Measurements from ENCODE around the gene TDRD1. TPM values are rescaled to one million over a fixed set of nuclear protein-coding genes. Genes with fewer than 3 reads are reported as not detected.
"Not testable (repeated sequence)": the region's sequence is repeated elsewhere in the genome, so short reads cannot be mapped to it uniquely, and the experiment has no call there.

TDRD1 gene
- 5.8 TPM for total RNA-seq
- long read RNA-seq: 0 reads

DNA sequence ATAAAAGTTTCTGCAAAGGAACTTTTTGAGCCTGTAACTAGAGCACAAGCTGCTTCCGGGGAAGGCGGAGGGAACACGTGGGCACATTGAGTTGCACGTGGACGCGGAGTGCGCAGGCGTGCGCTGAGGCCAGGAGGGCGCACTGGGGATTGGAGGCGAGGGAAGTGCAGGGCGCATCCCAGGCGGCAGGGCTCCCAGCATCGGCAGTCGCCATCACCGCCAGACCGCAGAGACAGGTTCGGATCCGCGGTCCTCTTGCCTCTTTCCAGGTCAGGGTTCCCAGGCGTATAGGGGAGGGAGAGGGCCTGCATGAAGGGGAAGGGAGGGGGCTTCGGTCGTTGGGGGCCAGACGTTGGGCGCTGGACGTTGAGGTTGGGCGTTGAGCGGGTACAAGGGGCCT, at the start of gene TDRD1:
TSS of gene TDRD1 (plus strand) at position 206 of the 400 bp plus-strand sequence. CDS start 8,479 bp downstream, outside the sequence.
- peak; percentile 51 for DNase-seq

GRCh38 chr10:114131094-114131493, 48.1 kb upstream of the TDRD1 start:
- intact Hi-C loops (cut with DNase I): no loop called here
- no peak for ATAC-seq (ENCODE audit: poor library complexity)
- no peak for DNase-seq

More for the DNA sequence above, at the start of gene TDRD1:
- ATAC-seq (ENCODE audit: poor library complexity): no peak
- intact Hi-C loops (cut with DNase I): no loop called here

DNA sequence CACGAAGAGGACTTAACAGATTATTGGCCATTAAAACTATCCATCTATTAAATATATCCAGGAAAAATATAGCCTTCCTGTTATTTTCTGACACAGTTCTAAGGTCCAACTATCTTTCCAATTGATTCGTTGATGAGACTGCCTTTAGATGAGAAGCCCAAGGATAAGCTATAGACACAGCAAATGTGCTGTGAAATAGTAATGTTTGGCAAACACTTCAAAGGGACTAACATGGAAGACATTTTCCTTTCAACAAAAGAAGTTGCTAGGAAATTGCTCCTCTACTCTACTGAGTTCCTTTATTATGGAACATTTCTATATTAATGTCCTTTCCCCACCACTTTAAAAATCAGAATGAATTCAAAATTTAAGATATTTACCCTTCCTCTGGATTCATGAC, 43.7 kb upstream of the TDRD1 start:
- ATAC-seq (ENCODE audit: poor library complexity): no peak

GRCh38 chr10:114138581-114138980, 40.6 kb upstream of the TDRD1 start:
- intact Hi-C loops (cut with DNase I): no loop called here
- DNase-seq (no peak), ATAC-seq (ENCODE audit: poor library complexity) (no peak)

More for the DNA sequence above, 43.7 kb upstream of the TDRD1 start:
- intact Hi-C loops (cut with DNase I): no loop called here
- no peak for DNase-seq

DNA sequence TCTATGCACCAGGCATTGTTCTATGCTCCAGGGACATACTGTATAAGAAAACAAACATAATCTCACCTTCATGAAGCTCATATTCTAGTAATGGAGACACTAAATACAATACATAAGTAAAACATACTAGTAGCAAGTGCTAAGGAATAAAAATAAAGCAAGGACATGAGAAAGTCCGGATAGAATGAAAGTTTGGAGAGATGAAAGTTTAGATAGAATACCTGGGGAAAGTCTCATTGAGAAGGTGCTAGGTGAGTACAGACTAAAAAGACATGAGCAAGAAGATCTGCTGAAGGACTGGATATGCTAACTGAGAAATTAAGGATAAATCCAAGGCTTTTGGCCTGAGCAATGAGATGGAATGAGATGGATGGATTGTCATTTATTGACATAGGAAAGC, 39.1 kb upstream of the TDRD1 start:
- intact Hi-C loops (cut with DNase I): no loop called here
- DNase-seq (no peak), ATAC-seq (ENCODE audit: poor library complexity) (no peak)

GRCh38 chr10:114140827-114141226, 38.3 kb upstream of the TDRD1 start:
- intact Hi-C loops (cut with DNase I): not testable (repeated sequence)

DNA sequence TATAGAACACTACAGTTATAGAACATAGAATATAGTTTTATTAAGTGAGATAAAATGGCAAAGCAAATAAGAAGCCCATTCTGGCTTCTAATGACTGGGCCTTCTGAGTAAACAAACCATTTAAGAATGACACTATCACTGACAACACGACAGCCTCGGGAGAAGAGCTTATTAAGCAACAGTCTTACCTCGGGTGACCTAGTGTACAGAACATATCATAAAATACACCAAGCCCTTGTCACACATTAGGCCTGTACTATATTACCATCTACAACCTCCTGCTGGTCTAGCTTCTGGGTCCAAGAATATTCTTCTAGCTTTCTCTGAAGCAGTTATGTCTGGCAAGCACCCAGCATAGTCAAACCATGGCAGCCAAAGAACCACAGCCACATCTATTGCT, 37.1 kb upstream of the TDRD1 start:
- intact Hi-C loops (cut with DNase I): no loop called here

More at GRCh38 chr10:114140827-114141226, 38.3 kb upstream of the TDRD1 start:
- not testable (repeated sequence) for DNase-seq; ATAC-seq (ENCODE audit: poor library complexity)

DNA sequence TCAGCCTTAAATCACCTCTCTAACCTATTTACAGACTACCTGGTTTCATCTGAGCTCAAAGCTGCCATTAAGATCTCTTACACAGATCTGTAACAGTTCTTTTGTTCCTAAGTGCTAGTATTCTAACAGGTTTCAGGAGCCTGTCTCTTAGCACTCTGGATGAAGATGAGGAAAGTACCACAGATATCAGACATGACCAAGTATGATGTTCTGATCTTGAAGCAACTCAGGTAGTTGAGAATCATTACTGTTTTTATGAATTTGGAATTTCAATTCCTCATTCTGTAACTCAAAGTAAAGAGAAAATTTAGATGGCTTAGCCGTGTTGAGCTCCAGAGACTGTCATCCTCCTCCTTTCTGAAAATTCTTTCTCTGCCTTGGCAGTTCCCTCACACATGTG, 36.0 kb upstream of the TDRD1 start:
- no peak for ATAC-seq (ENCODE audit: poor library complexity)
- no peak for DNase-seq
- intact Hi-C loops (cut with DNase I): no loop called here

More for the DNA sequence above, 37.1 kb upstream of the TDRD1 start:
- no peak for DNase-seq
- peak; percentile 94 for ATAC-seq (ENCODE audit: poor library complexity)

- intact Hi-C loops (cut with DNase I); ATAC-seq (ENCODE audit: poor library complexity); DNase-seq: not testable (repeated sequence)
These were observed 29.7 kb upstream of the TDRD1 start for GRCh38 chr10:114149476-114149875.

- DNase-seq: no peak
- no peak for ATAC-seq (ENCODE audit: poor library complexity)
- intact Hi-C loops (cut with DNase I): no loop called here
These were observed 27.7 kb upstream of the TDRD1 start for GRCh38 chr10:114151486-114151885.

GRCh38 chr10:114151892-114152291, 27.3 kb upstream of the TDRD1 start:
- DNase-seq: no peak
- no peak for ATAC-seq (ENCODE audit: poor library complexity)
- intact Hi-C loops (cut with DNase I): no loop called here

DNA sequence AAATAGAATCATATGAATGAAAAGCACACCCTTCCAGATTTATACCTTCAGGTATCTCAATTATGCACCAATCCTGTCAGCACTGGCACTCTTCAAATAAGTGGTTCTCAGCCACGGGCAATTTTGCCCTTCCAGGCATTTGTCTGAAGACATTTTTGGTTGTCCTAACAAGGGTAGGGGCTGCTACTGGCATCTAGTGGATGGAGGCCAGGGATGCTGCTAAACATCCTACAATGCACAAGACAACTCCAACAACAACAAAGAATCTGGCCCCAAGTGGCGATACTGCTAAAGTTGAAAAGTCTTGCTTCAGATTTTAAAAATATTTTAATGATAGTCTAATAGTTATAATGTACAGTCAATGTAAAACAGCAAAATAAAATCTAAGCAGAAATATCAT, 21.2 kb upstream of the TDRD1 start:
- ATAC-seq (ENCODE audit: poor library complexity) (no peak), DNase-seq (no peak)
- intact Hi-C loops (cut with DNase I): no loop called here

DNA sequence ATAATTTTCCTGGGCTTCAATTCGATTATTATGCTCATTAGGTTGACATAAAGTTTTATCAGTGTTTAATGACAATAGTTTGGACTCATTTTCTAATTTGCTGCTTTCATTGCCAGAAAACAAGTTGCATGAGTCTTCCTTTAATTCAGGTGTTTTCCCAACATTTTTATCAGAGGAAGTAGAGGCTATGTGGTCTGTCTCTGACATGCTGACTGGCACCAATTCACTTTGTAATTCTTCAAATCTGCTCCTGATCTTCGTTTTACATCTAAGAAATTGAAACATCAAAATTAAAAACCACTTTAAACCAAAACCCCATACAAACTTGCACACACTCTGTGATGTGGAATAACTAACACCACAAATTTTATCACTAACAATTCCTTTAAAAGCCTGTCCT, 16.1 kb upstream of the TDRD1 start:
- intact Hi-C loops (cut with DNase I): no loop called here
- DNase-seq (no peak), ATAC-seq (ENCODE audit: poor library complexity) (no peak)

DNA sequence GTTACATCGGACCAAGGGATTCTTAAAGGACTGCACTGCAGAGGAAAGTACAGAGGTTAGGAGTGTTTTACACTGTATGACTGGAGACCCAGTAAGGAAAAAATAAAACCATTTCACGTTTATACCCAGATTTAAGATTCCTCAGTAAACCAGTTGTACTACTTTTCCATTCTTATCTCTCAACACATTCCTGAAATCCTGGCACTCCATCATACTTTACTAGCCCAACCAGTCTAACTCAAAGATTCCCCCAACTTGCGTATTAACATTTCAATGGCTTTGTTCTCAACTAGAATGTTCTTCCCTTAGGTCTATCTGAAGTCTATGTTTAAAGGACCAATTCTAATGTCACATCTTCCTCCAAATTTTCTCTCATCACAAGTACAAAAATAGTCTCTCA, 13.1 kb upstream of the TDRD1 start:
- intact Hi-C loops (cut with DNase I): no loop called here
- DNase-seq: no peak
- ATAC-seq (ENCODE audit: poor library complexity): peak; percentile 31

- DNase-seq (no peak), ATAC-seq (ENCODE audit: poor library complexity) (no peak)
- intact Hi-C loops (cut with DNase I): no loop called here
These were observed 12.7 kb upstream of the TDRD1 start for GRCh38 chr10:114166494-114166893.

DNA sequence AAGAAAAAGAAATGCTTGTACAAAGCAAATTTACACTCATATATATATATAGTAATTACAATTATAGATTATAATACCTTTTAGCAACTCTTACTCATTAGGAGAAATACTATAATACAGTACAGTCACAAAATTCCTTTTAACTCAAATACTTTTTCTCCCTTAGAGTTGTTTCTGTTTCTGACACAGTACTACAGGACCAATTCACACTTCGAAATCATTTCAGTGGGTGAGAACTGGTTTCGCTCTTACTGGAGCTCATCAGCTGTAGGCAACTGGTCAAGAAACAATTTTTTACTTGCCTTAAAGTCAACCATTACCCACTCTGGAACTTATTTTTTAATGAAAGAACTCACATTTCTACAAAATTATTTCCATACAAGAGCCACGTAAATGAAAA, 11.2 kb upstream of the TDRD1 start:
- DNase-seq: no peak
- intact Hi-C loops (cut with DNase I): no loop called here

GRCh38 chr10:114168450-114169009, 10.6 kb upstream of the TDRD1 start:
- no peak for DNase-seq
- intact Hi-C loops (cut with DNase I): no loop called here
- no peak for ATAC-seq (ENCODE audit: poor library complexity)

More for the DNA sequence above, 11.2 kb upstream of the TDRD1 start:
- no peak for ATAC-seq (ENCODE audit: poor library complexity)

DNA sequence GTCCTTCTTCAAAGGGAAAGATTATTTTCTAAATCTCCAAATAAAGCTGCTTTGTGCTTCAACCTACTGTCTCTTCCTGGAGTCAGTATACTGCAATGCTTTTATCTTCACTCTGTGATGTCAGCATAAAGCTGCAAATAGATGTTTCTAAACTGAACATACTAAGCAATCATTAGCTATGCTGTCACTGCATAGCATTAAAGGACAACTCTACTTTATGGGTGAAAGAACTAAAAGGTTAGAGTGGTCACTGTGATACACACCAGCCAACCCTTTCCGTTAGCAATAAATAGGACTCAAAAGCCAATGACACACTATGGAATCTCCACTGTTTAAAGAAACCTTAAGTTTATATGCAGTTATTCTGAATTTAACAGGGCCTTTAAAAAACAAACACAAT, 6.9 kb upstream of the TDRD1 start:
- ATAC-seq (ENCODE audit: poor library complexity) (no peak), DNase-seq (no peak)
- intact Hi-C loops (cut with DNase I): no loop called here

GRCh38 chr10:114172776-114173602, 6.2 kb upstream of the TDRD1 start:
- intact Hi-C loops (cut with DNase I): no loop called here
- DNase-seq (no peak), ATAC-seq (ENCODE audit: poor library complexity) (peak; percentile 0)

DNA sequence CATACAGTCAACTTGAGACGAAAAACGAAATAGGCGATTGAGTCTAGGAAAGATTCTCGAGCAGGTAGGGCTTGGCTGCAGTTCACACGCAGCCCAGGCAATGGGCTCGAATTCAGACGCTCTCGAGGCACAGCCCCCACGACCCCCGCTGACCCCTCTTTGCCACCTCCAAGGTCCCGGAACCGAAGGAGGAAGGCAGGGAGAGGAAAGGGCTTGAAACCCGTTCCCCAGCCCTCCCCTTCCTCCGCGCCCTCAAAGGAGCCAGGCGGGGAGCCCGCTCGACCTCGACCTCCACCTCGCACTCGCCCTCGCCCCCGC, 5.6 kb upstream of the TDRD1 start:
- intact Hi-C loops (cut with DNase I): no loop called here
- ATAC-seq (ENCODE audit: poor library complexity) (peak; percentile 19), DNase-seq (no peak)

Data from Right ventricle myocardium superior (tissue), 1 donor.